ENCODE results near the gene SPOUT1.

Gene SPOUT1

DNA sequence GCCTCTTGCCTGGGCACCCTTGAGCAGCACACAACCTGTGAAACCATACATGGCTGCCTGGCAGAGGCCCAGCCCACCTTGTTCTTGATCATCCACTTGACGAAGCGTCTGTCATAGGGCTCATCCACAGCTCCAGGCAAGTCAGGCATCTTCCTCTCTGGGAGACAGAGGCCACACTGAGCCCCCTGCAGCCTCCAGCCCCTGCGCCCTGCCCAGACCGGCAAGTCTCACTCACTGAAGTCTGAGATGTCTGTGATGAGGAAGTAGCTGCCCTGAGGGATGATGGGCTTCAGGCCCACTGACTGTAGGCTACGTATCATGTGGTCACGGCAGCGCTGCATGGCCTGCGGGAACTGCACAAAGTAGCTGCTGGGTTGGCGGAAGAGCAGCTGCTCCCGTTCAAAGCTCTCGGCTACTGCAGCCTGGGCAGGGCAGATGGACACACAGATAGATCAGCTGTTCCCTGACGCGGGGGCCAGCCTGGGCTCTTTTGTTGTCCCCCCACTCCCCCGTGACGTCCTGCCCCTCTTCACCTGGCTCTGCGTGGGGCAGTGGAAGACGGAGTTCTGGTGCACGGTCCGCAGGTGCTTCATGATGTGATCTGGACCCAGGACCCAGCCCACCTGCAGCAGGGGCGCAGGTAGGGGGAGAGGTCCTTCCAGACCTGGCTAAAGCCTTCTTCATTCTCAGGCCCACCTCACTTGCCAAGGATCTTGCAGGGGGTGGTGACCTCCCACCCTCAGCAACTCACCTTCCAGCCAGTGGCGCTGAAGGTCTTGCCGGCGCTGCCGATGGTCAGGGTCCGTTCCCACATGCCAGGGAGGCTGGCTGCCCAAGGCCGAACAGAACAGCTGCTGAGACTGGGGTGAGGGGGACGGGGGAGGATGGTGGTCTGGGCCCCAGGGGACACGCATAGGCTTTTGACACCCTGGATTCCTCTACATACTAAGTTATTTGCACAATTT lies 5.9 kb upstream of the SPOUT1 start:
- FAIRE-seq: no peak

DNA sequence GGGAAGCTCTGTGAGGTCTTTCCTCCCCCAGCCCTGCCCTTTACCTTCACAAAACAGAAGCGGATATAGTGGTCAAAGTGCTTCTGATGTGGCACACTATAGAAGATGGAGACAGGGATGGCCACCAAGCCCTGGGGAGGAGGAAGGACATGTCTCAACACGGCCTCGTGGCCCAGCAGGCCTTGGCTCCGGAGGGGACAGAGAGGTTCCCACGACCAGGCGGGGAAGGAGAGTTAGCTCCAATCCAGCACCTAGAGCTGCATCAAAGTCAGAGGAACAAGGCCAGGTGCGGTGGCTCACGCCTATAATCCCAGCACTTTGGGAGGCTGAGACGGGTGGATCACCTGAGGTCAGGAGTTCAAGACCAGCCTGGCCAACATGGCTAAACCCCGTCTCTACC lies 4.1 kb upstream of the SPOUT1 start:
- FAIRE-seq: no peak

DNA sequence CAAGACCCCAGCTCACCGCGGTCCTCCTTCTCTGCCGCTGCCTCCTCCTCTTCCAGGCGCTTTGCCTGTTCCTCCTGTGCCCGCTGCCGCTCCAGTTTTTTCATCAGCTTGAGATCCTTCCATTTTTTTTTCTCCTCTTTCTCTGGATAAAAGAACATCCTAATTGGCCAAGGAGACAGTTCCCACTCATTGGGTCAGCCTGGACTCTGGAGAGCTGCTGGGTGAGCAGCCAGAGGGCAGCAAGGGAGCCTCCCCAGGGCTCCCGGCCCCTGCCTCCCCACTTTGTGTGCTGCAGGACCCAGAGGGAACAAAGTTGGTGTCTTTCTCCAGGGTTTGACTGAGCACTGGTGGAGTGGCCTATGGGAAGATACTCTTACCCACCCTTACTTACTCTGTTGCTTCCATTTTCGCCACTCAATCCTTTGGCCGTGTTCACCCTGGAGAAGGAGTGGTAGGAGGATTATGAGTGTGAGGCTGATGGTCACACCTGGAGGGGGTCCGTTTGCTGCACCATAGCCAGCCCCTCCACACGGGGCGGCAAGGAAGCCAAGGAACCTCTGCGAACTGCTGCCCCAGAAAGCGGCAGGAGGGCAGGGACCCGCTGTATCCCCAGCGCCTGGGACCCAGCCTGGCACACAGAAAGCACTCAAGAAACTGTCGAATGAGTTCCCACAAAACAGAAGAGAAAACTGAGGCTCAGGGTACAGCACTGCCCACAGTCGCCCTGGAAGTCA lies 708 bp downstream of the SPOUT1 start:
- no peak for FAIRE-seq

DNA sequence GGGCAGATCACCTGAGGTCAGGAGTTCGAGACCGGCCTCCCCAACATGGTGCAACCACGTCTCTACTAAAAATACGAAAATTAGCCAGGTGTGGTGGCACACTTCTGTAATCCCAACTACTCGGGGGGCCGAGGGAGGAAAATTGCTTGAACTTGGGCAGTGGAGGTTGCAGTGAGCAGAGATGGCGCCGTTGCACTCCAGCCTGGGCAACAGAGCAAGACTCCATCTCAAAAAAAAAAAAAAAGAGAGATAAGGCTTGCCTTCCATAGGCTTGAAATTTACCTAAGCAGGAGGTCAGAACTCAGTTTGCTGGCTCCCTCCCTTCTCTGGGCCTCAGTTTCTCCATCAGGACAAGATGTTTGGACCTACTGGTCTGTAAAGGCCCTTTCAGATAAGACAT lies 1.3 kb downstream of the SPOUT1 start:
- FAIRE-seq: no peak

DNA sequence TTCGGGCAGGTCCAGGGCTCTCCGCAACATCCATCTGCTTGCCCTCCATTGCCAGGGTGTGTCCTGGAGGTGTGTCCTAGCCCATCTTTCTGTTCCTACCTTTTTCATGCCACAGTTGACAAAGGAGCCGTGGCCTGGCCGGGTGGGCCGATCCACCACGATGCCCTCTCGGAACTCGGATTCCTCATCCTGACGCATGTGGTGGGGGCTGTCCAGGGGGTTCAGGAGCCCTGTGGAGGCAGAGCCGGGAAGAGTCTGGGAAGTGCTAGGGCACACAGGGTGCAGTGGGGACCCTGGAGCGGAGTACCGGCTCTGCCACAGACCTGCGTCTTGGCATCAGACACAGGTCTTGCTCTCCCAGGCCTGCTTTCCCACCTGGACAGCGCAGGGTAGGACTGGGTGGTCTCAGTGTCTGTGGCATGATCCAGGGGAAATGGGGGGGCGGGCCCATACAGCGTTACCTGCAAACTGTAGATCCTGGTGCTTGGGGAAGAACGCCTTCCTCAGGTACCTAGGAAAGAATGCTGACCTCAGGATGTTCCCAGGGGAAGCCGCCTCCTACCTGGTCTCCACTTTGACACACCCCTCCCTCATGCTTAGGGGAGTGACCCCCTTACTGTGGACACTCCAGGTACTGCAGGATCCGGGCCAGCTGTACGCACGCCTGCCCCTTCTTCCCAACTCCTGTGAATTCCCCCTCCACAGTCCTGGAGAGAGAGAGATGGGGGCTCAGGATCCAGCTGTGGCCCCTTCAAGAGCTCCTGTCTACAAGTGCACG lies 3.5 kb downstream of the SPOUT1 start:
- FAIRE-seq: no peak

DNA sequence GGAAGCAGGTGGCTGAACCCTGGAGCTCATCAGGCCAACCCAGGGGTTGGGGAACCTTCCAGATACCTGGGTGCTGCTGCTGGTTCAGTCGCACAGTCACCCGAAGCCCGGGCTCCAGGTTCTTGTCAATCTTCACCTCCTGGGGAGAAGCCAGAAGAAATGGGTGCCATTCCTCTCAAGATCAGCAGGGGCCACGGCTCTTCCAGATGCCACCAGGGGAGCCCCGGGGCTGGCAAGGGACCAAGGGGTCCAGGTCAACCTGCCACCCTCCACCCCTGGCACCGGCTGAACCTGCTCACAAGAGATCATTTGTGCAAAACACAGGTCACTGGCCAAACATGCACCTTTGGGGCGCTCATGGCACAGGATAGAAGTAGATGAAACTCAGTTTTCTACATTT lies 4.7 kb downstream of the SPOUT1 start:
- FAIRE-seq: no peak

DNA sequence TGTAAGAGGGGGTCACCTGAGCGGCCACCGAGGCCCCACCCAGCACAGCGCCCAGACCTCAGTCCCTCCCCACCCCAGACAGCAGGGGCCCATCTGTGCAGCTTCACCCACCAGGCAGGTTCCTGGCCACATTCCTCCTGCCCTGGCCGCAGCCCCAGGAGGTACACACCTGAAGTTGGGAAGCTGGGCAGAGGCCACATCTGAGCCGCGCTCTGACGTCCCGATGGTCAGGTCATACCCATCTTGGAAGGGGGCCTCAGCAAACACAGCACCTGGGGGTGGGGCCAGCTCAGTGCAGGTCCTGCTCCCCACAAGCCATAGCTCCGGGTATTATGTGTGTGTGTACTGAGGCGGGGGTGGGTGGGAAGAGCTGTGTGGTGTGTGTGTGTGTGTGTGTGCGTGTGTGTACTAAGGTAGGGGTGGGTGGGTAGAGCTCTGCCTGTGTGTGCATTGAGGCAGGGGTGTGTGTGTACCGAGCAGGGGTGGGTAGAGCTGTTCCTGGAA lies 5.6 kb downstream of the SPOUT1 start:
- no peak for FAIRE-seq

DNA sequence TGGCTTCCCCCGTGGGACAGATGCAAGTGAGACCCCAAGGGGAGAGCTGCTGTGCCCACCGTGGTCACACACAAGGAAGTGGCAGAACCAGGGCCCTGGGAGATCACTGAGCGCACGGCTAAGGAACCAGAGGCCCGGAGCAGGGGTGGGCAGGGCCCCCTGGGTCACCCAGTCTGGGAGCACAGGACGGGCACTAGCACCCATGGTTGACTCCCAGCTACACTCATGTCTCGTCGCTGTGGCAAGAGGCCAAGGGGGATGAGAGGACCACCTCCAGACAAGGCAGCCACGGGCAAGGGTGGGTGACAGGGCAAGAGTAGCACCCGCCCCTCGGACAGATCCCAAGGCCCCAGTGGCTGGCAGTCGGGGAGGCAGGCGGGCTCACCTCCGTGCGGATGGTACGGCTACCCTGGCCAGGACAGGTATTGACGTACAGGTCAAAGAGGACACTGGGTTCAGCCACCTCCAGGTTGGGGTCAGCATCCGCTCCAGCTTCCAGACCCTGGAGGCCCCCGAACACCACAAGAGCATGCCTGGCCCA lies 6.2 kb downstream of the SPOUT1 start:
- FAIRE-seq: no peak

DNA sequence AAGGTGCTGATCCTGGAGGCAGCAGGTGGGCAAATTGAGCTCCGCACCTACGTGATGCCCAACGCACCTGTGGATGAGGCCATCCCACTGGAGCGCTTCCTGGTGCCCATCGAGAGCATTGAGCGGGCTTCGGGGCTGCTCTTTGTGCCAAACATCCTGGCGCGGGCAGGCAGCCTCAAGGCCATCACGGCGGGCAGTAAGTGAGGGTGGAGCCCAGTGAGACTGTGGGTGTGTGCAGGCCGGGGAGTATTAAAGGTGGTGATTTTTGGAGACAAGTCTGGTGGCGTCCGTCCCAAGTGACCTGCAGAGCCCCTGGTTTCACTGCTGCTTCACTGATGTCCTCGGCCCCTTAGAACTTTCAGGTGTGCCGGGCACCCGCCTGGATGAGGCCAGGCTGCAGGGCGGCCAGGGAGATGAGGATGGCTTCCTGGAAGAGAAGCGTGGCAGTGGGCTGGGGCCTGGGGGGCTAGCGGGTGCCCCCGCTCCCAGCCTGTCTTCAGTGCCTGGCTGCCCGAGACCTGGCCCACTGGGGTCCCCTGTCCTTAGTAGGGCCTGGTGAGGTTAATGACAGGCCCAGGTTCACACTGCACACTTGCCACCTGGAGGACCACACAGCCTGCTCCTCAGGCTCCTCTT lies 7.1 kb downstream of the SPOUT1 start:
- no peak for FAIRE-seq

DNA sequence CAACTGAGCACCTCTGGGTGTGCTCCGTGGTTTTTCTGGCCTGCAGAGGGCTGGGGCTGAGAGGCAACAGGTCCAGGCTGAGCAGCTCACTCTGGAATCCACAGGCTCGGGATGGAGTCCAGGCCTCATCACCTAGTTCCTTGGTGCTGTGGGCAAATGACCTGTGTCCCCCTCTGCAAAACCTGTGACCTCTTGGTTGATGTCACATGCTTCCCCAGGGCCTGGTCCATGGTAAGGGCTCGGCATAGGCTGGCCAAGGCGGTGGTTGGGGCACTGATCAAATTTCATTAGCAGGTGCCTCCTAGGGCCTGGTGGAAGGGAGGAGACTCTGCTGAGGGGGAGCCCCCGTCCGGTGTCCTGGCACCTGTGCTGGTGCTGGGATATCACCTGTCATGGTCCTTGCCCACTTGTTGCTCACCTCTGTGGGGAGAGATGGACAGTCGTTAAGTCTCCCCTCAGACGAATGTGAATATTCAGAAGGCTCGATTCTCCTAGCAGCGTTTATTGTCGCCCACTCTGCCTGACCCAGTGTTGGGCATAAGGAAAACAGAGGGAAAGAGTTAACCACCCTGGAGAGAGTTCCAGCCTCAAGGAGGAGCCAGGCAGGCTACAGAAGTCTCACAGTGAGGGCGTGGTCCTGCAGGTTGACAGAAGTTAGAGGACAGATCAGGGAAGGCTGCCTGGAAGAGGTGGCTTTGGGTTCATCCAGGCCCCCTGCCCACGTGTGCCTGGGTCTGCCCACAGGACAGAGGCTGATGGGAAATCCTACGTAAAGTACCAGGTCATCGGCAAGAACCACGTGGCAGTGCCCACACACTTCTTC lies 7.8 kb downstream of the SPOUT1 start:
- FAIRE-seq: no peak

DNA sequence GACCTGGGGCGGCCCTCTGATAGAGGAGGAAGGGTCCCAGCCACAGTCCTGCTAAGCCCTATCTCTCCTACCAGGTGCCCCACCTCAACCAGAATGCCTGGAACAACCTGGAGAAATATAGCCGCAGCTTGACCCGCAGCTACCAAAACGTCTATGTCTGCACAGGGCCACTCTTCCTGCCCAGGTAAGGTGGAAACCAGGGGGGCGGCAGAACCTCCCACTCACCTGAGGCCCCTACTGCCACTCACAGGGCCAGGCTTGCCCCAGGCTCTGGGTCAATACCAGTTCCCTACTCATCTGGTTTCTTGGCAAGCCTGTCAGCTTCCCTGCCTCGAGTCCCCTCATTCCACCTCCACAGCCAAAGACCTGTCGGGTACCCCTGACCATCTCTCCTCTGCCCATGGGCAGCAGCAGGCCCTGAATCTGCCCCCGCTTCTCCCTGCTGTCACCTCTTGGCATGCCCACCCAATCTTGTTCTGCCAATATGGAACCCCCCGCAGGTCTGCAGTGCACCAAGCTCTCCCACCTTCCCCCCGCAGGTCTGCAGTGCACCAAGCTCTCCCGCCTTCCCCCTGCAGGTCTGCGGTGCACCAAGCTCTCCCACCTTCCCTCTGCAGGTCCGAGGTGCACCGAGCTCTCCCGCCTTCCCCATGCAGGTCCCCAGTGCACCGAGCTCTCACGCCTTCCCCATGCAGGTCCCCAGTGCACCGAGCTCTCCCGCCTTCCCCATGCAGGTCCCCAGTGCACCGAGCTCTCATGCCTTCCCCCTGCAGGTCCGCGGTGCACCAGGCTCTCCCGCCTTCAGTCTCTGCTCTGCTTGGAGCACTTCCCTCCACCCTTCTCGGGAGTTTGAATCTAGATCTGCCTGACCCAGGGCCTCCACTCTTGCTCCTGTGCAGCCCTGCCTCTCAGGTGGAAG lies 8.7 kb downstream of the SPOUT1 start:
- FAIRE-seq: no peak

DNA sequence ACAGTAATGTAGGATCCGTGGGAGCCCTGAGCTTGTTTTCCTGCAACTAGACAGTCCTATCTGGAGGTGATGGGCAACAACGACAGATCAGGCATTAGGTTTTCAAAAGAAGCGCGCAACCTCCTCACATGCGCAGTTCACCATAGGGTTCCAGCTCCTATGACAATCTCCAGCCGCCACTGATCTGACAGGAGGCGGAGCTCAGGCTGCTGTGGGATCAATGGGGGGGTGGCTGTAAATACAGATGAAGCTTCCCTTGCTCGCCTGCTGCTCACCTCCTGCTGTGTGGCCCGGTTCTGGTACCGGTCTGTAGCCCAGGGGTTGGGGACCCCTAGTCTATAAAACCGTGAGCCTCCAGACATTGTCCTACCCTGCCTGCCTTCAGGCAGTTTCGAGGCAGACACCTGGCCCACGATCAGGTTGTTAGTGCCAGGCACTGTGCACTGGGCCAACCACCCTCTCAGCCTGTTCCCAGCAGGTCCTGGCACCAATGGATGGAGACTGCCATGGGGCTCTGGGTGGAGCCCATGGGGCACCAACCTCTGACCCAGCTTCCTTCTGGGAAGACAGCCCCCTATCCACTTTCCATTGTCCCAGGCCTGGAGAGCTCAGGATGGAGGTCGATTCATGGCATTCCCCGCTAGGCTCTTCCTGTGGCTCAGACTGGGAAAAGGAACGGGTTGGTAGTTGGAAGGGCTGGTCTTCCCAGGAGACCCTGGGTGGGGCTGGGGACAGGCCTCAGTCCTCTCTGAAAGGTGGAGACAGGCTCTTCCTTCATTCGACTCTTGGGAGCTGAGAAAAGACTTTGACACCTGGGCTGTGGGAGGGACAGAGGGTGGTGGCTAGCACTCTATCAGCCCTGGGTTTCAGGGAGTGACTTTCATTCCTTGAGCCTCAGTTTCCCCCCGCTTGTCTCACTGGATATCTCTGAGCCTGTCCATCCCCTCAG lies 9.6 kb downstream of the SPOUT1 start:
- FAIRE-seq: no peak

DNA sequence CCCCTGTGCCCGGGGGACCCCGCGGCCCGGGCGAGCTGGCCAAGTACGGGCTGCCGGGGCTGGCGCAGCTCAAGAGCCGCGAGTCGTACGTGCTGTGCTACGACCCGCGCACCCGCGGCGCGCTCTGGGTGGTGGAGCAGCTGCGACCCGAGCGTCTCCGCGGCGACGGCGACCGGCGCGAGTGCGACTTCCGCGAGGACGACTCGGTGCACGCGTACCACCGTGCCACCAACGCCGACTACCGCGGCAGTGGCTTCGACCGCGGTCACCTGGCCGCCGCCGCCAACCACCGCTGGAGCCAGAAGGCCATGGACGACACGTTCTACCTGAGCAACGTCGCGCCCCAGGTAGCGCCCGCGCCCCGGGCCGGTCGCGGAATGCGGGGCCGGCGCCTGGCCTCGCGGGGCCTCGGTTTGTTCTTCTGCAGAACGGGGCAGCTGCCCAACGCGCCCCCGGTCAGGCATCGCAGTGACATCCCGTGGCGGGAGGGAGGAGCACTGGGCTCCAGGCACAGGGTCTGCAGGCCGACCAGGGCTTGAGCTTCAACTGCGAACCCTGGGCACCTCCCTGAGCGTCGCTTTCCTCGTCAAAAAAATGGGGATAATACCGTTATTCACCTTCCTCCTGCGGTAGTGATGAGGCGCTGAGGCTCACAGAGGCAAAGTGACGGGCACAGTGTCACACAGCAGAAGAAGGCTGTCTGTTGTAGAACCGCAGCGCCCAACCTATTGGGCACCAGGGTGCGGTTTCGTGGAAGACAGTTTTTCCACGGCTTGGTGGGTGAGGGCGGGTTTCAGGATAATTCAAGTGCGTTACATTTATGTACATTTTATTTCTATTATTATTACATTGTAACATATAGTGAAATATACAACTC lies 10.5 kb downstream of the SPOUT1 start:
- no peak for FAIRE-seq

DNA sequence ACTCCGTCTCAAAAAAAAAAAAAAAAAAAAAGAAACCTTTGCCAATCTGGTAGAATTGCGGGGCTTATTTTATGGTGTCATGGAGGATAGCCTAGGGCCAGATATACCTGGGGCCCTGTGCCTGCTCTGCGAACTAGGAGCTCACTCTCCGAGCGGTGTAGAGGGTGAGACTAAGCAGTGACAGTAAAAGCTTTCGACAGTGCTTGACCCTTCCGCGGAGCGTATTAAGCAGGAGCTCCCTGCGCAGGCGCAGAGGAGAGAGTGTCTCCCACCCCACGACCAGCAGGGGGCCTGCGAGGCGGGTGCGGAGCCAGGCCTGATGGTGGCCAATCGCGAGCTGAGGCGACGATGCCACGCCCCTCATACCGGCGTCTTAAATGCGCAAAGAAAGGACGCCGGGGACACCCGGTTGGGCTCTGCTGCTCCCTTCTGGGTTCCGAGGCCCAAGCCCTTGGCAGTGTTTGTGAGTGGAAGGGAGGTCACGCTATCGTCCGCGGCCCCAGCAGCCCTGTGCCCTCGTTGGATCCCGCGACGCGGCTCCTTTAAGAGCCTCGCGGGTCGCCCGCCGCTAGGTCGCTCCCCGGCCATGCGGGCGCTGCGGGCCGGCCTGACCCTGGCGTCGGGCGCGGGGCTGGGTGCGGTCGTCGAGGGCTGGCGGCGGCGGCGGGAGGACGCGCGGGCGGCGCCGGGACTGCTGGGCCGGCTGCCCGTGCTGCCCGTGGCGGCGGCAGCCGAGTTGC lies 11.3 kb downstream of the SPOUT1 start, which contains the start of gene ENDOG:
Gene ENDOG (plus strand): TSS at position 402 of the 740 bp plus-strand sequence. CDS start 185 bp downstream, at position 587.
- FAIRE-seq: no peak

DNA sequence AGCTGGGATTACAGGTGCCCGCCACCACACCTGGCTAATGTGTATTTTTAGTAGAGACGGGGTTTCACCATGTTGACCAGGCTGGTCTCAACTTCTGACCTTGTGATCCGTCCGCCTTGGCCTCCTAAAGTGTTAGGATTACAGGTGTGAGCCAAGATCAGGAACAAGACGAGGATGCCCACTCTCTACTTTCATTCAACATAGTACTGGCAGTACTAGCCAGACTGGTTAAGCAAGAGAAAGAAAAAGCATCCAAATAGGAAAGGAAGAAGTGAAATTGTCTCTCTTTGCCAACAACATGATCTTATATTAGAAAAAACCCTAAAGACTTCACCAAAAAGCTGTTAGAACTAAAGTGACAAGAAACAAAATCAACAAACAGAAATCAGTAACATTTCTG lies 18.7 kb downstream of the SPOUT1 start:
- FAIRE-seq: no peak

DNA sequence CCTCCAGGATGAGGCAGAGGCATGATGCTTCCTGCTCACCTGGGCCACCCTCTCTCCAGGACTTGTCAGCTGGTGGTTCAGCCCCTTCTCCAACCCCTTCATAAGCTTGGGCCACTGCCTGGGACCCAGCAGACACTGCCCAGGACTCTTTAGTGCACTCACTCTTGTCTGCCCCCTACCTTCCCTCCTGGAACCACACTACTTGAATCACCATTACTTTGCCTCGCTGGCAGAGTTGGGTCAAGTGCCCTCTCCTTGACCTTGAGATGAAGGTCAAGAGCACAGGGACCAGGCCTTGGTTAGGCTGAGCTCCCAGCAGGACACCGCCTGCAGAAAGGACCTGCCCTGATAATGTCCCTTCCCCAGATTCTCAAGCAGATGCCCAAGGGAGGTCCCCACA lies 19.8 kb downstream of the SPOUT1 start:
- no peak for FAIRE-seq

DNA sequence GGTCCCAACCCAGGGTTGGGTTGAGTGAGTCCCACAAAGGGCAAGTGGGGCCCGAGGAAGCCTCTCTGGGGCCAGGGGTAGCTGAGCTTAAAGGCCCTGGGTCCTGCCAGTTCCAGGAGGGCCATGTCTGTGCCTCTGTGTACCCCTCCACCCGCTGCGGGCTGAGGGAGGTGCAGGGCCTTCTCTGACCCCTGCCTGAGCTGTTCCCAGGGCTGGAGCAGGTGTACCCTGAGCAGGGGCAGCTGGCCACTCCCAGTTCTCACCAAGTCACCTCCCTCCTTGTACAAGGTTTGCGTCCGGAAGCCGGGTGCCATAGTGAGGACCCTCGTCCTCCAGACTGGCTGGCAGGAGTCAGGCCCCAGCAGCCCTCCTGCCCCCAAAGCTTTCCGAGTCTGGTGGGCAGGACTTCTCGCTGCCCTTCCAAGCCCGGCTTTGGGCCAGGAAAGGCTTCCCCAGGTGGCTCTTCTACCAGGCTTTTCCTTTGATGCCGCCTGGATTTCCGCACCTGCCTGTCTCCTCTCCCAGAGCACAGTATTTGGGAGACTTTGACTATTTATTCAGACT lies 20.5 kb downstream of the SPOUT1 start:
- FAIRE-seq: no peak
